Skeletal muscle tissue (tissue), 4 donors: ENCODE results near the gene ZFR. TPM values are rescaled to one million over a fixed set of nuclear protein-coding genes. Genes with fewer than 3 reads are reported as not detected.

ENCODE experiments used
- H3K27ac ChIP-seq: one replicate; pipeline ENCODE4 v1.7.0; 2013; ENCODE audit warnings: mild to moderate bottlenecking, low read depth, low read length, inconsistent platforms
- H3K27me3 ChIP-seq, 3 donors: one replicate each; pipeline ENCODE4 v1.7.0; 2013; ENCODE audit warnings: low read length in 3 of 3; ENCODE audit not compliant: control insufficient read depth in 3 of 3, insufficient read depth in 3 of 3
- H3K36me3 ChIP-seq, 3 donors: one replicate each; pipeline ENCODE4 v1.7.0; 2013; ENCODE audit warnings: low read length in 3 of 3; ENCODE audit not compliant: control insufficient read depth in 3 of 3, insufficient read depth in 3 of 3
- H3K4me1 ChIP-seq, 3 donors: one replicate each; pipeline ENCODE4 v1.7.0; 2013; ENCODE audit warnings: low read length in 3 of 3, mild to moderate bottlenecking in 3 of 3; ENCODE audit not compliant: control insufficient read depth in 3 of 3, insufficient read depth in 3 of 3
- H3K4me3 ChIP-seq, 3 donors: one replicate each; pipeline ENCODE4 v1.7.0; 2013; ENCODE audit warnings: low read length in 3 of 3
- H3K9ac ChIP-seq, 3 donors: one replicate each; pipeline ENCODE4 v1.7.0; 2013; ENCODE audit warnings: low read length in 3 of 3, mild to moderate bottlenecking in 3 of 3, moderate library complexity in 2 of 3, low read depth in 1 of 3
- H3K9me3 ChIP-seq, 3 donors: one replicate each; pipeline ENCODE4 v1.7.0; 2013; ENCODE audit warnings: low read length in 3 of 3; ENCODE audit not compliant: control insufficient read depth in 3 of 3
- total RNA-seq: library from RNA; depleted of rRNA; stranded (reverse); fragments of >200 nt; gene quantifications from one replicate; pipeline ENCODE4 v1.2.3, GENCODE V29; 2014
- donor health status: Osteomylitis.

The ZFR gene
- 67.8 TPM for total RNA-seq

GRCh38 chr5:32444431-32445286 is at the start of gene ZFR:
TSS of gene ZFR (minus strand) at chr5:32444740. CDS start at chr5:32444658, 82 bp downstream.
- Histone ChIP-seq H3K4me1 (peaks cover 16 to 17% (median 17%) of the 10 kb centered on the region in 3 donors), H3K4me3 (peak within 1 kb of the TSS; percentile 83 to 88 (median 85)), H3K9ac (peak within 1 kb of the TSS; percentile 77 to 85 (median 80)), H3K27me3 (no peaks in the 10 kb centered on the region), H3K27ac (peak within 1 kb of the TSS; percentile 87), H3K9me3 (no peaks in the 10 kb centered on the region), H3K36me3 (peaks cover 0 to 3% (median 0%) of the 10 kb centered on the region in 3 donors)

- H3K9ac ChIP-seq, result no peak overlapping the region
- H3K4me1 ChIP-seq, result peaks cover 0 to 4% (median 2%) of the 10 kb centered on the region in 3 donors
- H3K36me3 ChIP-seq, result no peaks in the 10 kb centered on the region
- H3K4me3 ChIP-seq, result no peak overlapping the region
- no peaks in the 10 kb centered on the region for H3K27me3 ChIP-seq
- no peak overlapping the region for H3K27ac ChIP-seq
- H3K9me3 ChIP-seq, result no peaks in the 10 kb centered on the region
Observed at GRCh38 chr5:32490972-32491557, 46.5 kb upstream of the ZFR start.

GRCh38 chr5:32489791-32490562 is 45.4 kb upstream of the ZFR start:
- no peak overlapping the region for H3K9ac ChIP-seq
- H3K4me1 ChIP-seq, result peaks cover 0 to 4% (median 2%) of the 10 kb centered on the region in 3 donors
- no peak overlapping the region for H3K27ac ChIP-seq
- no peaks in the 10 kb centered on the region for H3K9me3 ChIP-seq
- H3K4me3 ChIP-seq, result no peak overlapping the region
- no peaks in the 10 kb centered on the region for H3K36me3 ChIP-seq
- no peaks in the 10 kb centered on the region for H3K27me3 ChIP-seq

GRCh38 chr5:32487424-32487823 is 42.9 kb upstream of the ZFR start:
- H3K27ac ChIP-seq, result no peak overlapping the region

GRCh38 chr5:32487008-32487407 is 42.5 kb upstream of the ZFR start:
- Histone ChIP-seq H3K4me3 (no peak overlapping the region), H3K36me3 (no peaks in the 10 kb centered on the region), H3K27ac (no peak overlapping the region), H3K4me1 (peaks cover 0 to 4% (median 2%) of the 10 kb centered on the region in 3 donors), H3K9me3 (no peaks in the 10 kb centered on the region), H3K9ac (no peak overlapping the region), H3K27me3 (no peaks in the 10 kb centered on the region)

More at GRCh38 chr5:32487424-32487823, 42.9 kb upstream of the ZFR start:
- Histone ChIP-seq H3K4me3 (no peak overlapping the region), H3K27me3 (no peaks in the 10 kb centered on the region), H3K36me3 (no peaks in the 10 kb centered on the region), H3K9ac (no peak overlapping the region), H3K9me3 (no peaks in the 10 kb centered on the region), H3K4me1 (peaks cover 0 to 4% (median 2%) of the 10 kb centered on the region in 3 donors)

- Histone ChIP-seq H3K36me3 (no peaks in the 10 kb centered on the region), H3K27me3 (no peaks in the 10 kb centered on the region), H3K4me1 (no peaks in the 10 kb centered on the region), H3K4me3 (no peak overlapping the region), H3K9me3 (no peaks in the 10 kb centered on the region), H3K27ac (no peak overlapping the region), H3K9ac (no peak overlapping the region)
Observed at GRCh38 chr5:32482193-32482592, 37.7 kb upstream of the ZFR start.

GRCh38 chr5:32479096-32479495 is 34.6 kb upstream of the ZFR start:
- no peaks in the 10 kb centered on the region for H3K36me3 ChIP-seq
- no peak overlapping the region for H3K4me3 ChIP-seq
- no peak overlapping the region for H3K27ac ChIP-seq
- no peak overlapping the region for H3K9ac ChIP-seq
- no peaks in the 10 kb centered on the region for H3K9me3 ChIP-seq
- H3K27me3 ChIP-seq, result no peaks in the 10 kb centered on the region
- peaks cover 0 to 7% (median 7%) of the 10 kb centered on the region in 3 donors for H3K4me1 ChIP-seq

- Histone ChIP-seq H3K27me3 (no peaks in the 10 kb centered on the region), H3K9ac (no peak overlapping the region), H3K27ac (no peak overlapping the region), H3K4me3 (no peak overlapping the region), H3K36me3 (no peaks in the 10 kb centered on the region), H3K4me1 (peaks cover 0 to 7% (median 7%) of the 10 kb centered on the region in 3 donors), H3K9me3 (no peaks in the 10 kb centered on the region)
Observed at GRCh38 chr5:32476891-32477290, 32.4 kb upstream of the ZFR start.

GRCh38 chr5:32475334-32476097 is 31.0 kb upstream of the ZFR start:
- Histone ChIP-seq H3K9ac (no peak overlapping the region), H3K36me3 (no peaks in the 10 kb centered on the region), H3K4me3 (no peak overlapping the region), H3K27me3 (no peaks in the 10 kb centered on the region), H3K4me1 (peaks cover 0 to 7% (median 7%) of the 10 kb centered on the region in 3 donors), H3K27ac (no peak overlapping the region), H3K9me3 (no peaks in the 10 kb centered on the region)
